GM13976 (cell line): ENCODE data around the gene SPTBN1.
A peak's percentile ranks its signal among the peaks of the same experiment; 100 is the strongest.
"Not testable (repeated sequence)": the region's sequence is repeated elsewhere in the genome, so short reads cannot be mapped to it uniquely, and the experiment has no call there.

Experiments
- DNase-seq: peaks from one replicate; pipeline ENCODE4 v3.0.0; 2012; ENCODE audit warnings: low spot score
- CTCF ChIP-seq: IDR thresholded peaks from 2 replicates; pipeline ENCODE4 v1.5.1; 2012; ENCODE audit warnings: borderline replicate concordance, mild to moderate bottlenecking; ENCODE audit not compliant: insufficient read depth; ENCODE audit errors: extremely low read depth, missing control alignments, control extremely low read depth
- in situ Hi-C: fragments of 300-500 bp; cut with MboI; formaldehyde crosslinking; loops from one replicate; pipeline ENCODE4 v1.12.0; 2022; ENCODE audit warnings: low sequenced_read_pairs, mixed read lengths, inconsistent platforms; ENCODE audit not compliant: unreplicated experiment

The SPTBN1 gene

GRCh38 chr2:54479424-54479823 lies 23.3 kb downstream of the SPTBN1 start:
- in situ Hi-C loops, result no loop called here
- DNase-seq, result no peak

GRCh38 chr2:54480025-54480424 lies 23.9 kb downstream of the SPTBN1 start:
- in situ Hi-C loops, result no loop called here
- no peak for TF ChIP-seq CTCF
- DNase-seq, result peak; percentile 36

More at GRCh38 chr2:54479424-54479823, 23.3 kb downstream of the SPTBN1 start:
- TF ChIP-seq CTCF, result no peak

GRCh38 chr2:54481686-54482085 lies 25.6 kb downstream of the SPTBN1 start:
- DNase-seq, result no peak
- in situ Hi-C loops, result no loop called here
- no peak for TF ChIP-seq CTCF

GRCh38 chr2:54482715-54483114 lies 26.6 kb downstream of the SPTBN1 start:
- in situ Hi-C loops, result no loop called here
- TF ChIP-seq CTCF, result no peak
- DNase-seq, result no peak

- TF ChIP-seq CTCF, result no peak
- no peak for DNase-seq
- in situ Hi-C loops, result no loop called here
Measured at GRCh38 chr2:54483426-54483825, 27.3 kb downstream of the SPTBN1 start.

GRCh38 chr2:54485756-54486155 lies 29.6 kb downstream of the SPTBN1 start:
- DNase-seq, in situ Hi-C loops: not testable (repeated sequence)

- no peak for TF ChIP-seq CTCF
- no peak for DNase-seq
- in situ Hi-C loops, result no loop called here
Measured at GRCh38 chr2:54486766-54487165, 30.6 kb downstream of the SPTBN1 start.
